GM21717 (cell line): Measurements from ENCODE around the gene TSPAN9.

Experiments
- ATAC-seq: cut with Tn5 transposase; IDR thresholded peaks from one replicate; pipeline ENCODE4 v1.9.1; 2021; ENCODE audit warnings: mild to moderate bottlenecking, moderate library complexity; ENCODE audit not compliant: unreplicated experiment

Gene TSPAN9

GRCh38 chr12:3263282-3263681 is 186.1 kb downstream of the TSPAN9 start:
- no peak for ATAC-seq

- no peak for ATAC-seq
Measured at GRCh38 chr12:3263939-3264922, 187.1 kb downstream of the TSPAN9 start.

GRCh38 chr12:3265406-3265805 is 188.2 kb downstream of the TSPAN9 start:
- no peak for ATAC-seq

- no peak for ATAC-seq
Measured at GRCh38 chr12:3266638-3267037, 189.5 kb downstream of the TSPAN9 start.

GRCh38 chr12:3267690-3268089 is 190.5 kb downstream of the TSPAN9 start:
- no peak for ATAC-seq

- ATAC-seq, result no peak
Measured at GRCh38 chr12:3269594-3269993, 192.4 kb downstream of the TSPAN9 start.

GRCh38 chr12:3271146-3271545 is 194.0 kb downstream of the TSPAN9 start:
- ATAC-seq, result no peak

- ATAC-seq, result no peak
Measured at GRCh38 chr12:3271639-3272038, 194.5 kb downstream of the TSPAN9 start.

GRCh38 chr12:3272958-3273357 is 195.8 kb downstream of the TSPAN9 start:
- ATAC-seq, result no peak

- ATAC-seq, result no peak
Measured at GRCh38 chr12:3273409-3273853, 196.3 kb downstream of the TSPAN9 start.

- ATAC-seq, result no peak
Measured at GRCh38 chr12:3274664-3275063, 197.5 kb downstream of the TSPAN9 start.

GRCh38 chr12:3275171-3276041 is 198.2 kb downstream of the TSPAN9 start:
- no peak for ATAC-seq

- ATAC-seq, result no peak
Measured at GRCh38 chr12:3276226-3276625, 199.0 kb downstream of the TSPAN9 start.

GRCh38 chr12:3277306-3277943 is 200.2 kb downstream of the TSPAN9 start:
- ATAC-seq, result no peak

GRCh38 chr12:3278681-3279414 is 201.7 kb downstream of the TSPAN9 start:
- ATAC-seq, result no peak

- no peak for ATAC-seq
Measured at GRCh38 chr12:3279415-3279780, 202.2 kb downstream of the TSPAN9 start.

GRCh38 chr12:3279832-3280231 is 202.7 kb downstream of the TSPAN9 start:
- no peak for ATAC-seq

- no peak for ATAC-seq
Measured at GRCh38 chr12:3280967-3281366, 203.8 kb downstream of the TSPAN9 start.

GRCh38 chr12:3281588-3282383 is 204.6 kb downstream of the TSPAN9 start:
- no peak for ATAC-seq

GRCh38 chr12:3282384-3282670 is 205.1 kb downstream of the TSPAN9 start:
- ATAC-seq, result no peak
